Hypothalamus (tissue), 51 donors: Measurements from ENCODE around the gene HMCES.

Experiments
- DNase-seq, 51 donors: peaks; one replicate each; lab custom pipeline; 2025; lab: John Stamatoyannopoulos, UW

The HMCES gene

DNA sequence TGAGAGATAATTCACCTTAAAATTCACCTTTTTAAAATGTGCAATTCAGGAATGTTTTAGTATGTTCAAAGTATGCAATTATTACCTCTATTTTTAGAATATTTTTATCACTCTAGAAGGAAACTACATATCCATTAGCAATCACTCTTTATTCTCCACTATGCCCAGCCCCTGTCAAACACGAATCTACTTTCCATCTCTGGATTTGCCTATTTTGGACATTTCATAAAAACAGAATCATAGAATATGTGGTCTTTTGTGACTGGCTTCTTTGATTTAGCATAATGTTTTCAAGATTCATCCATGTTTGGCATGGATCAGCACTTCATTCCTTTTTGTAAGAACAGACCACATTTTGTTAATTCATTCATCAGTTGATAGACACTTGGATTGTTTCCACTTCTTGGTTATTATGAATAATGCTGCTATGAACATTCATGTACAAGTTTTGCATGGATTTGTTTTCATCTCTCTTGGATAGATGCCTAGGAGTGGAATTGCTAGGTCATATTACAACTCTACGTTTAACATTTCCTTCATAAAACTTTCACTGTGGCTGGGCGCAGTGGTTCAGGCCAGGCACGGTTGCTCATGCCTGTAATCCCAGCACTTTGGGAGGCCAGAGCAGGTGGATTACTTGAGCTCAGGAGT is 12.7 kb downstream of the HMCES start:
- no peak for DNase-seq

DNA sequence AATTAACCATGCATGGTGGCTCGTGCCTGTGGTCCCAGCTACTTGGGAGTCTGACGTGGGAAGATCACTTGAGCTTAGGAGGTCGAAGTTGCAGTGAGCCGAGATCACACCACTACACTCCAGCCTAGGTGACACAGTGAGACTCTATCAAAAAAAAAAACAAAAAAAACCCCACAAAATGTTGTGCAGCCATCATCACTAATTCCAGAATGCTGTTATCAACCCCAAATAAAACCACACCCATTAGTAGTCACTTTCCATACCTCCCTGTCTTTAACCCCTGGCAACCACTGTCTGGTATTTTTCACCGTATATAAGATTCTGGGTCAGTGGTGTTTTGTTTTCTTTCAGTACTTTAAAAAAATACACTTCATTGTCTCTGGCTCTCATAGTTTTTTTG is 16.6 kb downstream of the HMCES start:
- DNase-seq = no peak

GRCh38 chr3:129304146-129304961 is 25.7 kb downstream of the HMCES start:
- DNase-seq = no peak

GRCh38 chr3:129304962-129305222 is 26.2 kb downstream of the HMCES start:
- DNase-seq = no peak

DNA sequence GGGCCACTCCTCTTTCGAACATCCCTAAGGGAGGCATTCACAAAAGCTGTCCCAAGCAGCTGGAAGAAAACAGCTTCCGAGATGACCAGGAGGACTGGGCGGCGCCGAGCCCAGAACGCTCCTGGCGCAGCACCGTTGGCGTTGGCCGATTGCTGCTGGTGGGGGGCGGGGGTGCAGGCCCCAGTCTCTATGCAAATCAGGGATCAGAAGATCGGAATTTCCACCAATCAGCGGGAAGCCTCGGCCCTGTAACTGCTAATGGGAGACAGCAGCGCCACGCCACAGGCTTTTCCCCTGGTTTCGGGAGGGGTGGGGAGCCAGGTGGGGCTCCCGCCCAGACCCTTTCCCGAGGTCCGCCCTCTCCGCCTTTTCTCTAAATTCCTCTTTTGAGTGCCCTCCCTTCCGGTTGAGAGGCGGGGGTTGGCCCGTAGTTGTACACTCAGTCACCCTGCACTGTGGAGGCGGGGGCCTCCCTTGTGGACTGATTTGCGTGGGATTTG is 27.0 kb downstream of the HMCES start:
- peak in 38 of 51 donors; percentile 9 to 86 (median 54) for DNase-seq

DNA sequence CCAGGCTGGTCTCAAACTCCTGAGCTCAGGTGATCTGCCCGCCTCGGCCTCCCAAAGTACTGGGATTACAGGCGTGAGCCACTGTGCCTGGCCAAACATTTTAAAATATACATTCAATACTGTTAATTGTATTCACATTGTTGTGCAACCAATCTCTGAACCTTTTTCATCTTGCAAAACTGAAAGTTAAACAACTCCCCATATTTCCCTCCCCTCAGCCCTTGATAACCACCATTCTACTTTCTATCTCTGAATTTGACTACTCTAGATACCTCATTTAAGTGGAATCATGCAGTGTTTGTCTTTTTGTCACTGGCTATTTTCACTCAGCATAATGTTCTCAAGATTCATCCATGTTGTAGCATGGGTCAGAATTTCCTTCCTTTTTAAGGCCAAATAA is 30.0 kb downstream of the HMCES start:
- DNase-seq = no peak

DNA sequence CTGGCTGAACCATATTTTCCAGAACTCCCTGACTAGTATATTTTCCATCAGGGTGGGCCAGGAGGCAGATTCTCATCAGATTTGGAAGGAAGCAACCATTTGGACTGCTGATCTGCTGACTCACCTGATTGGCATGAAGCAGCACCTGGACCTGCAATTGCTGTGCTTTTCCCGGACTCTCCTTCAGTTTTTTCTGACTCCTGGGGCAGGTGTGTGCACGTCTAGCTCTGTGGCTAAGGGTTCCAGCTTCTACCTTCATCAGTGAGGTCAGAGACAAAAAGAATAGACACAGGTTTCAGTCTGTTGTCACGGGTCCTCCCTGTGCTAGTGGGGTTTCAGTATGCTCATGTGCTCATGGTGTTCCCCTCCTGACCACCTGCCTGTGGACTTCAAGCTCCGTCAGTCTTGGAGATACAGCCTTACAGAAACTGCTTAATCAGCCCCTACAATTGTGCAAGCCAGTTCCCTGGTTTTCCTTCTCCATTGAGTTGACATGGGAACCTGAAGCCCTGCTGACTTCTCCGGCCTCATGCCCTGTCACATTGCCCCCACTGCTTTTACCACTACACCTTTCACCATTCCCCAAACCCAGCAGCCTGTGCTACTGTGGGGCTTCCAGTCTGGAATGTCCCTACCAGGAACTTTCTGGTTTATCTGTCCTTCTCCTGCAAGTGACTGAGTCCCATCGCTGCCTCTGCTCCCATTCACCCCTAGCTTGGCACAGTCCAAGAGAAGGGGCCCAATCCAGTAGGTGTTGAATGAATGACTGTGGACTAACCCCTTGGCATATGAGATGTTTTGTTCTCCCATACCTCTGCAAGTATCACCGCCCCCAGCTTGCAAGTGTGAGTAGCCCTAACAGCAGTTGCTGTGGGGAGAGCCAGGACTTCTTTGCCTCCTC is 31.7 kb downstream of the HMCES start:
- DNase-seq = no peak

- no peak for DNase-seq
Observed at GRCh38 chr3:129311054-129311902, 32.6 kb downstream of the HMCES start.

- DNase-seq = no peak
Observed at GRCh38 chr3:129312021-129312639, 33.5 kb downstream of the HMCES start.

- no peak for DNase-seq
Observed at GRCh38 chr3:129312671-129313414, 34.2 kb downstream of the HMCES start.

DNA sequence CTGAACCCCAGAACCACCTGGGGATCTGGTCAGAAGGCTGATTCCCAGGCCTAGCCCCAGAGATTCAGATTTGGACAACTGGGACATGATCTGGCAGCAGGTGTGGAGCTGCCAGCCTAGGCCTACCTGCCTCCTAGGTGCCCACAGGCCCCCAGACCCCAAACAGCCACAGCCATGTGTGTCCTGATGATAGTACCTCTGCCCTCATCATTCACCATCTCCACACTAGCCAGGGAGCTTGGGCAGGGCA is 34.7 kb downstream of the HMCES start:
- no peak for DNase-seq

GRCh38 chr3:129313665-129314385 is 35.2 kb downstream of the HMCES start:
- DNase-seq = no peak

DNA sequence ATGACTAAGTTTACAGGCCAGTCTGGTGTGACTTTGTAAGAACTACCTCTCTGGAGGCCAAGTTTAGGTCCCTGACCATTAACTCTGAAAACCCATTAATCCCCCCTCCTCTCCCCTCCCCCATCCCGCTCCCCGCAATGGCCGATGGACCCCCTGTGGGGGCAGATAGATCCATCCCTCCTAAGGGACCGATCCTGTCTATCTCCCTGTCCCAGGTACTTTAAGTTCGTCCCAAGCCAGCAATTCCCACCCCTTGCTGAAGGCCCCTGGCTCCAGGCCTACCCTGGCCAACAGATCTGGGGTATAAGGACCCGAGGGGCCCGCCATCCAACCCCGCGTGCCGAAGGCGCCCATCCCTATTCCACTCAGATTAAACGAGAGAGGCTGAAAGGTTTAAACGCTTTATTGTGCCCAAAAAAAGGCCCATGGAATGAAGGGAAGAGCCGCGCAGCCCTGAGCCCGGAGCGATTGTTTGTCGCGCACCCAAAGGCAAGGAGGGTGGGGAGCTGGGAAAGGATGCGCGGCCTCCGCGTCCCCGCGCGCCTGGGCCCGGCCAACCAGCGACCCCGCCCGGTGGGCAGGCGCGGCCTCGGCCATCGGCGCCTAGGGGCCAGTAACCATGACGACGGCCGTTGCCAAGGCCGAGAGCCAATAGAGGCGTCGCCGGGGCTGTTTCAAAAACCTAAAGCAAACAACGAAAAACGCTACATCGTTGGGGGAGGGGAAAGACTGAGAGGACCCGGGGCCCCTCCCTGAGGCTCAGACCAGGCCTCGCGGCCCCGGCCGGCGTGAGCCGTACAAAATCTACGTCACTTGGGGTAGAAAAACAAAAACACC is 35.9 kb downstream of the HMCES start:
- DNase-seq = peak in 50 of 51 donors; percentile 19 to 89 (median 76)

GRCh38 chr3:129315223-129315997 is 36.7 kb downstream of the HMCES start:
- DNase-seq = peak in 13 of 51 donors; percentile 18 to 64 (median 36)

- DNase-seq = no peak
Observed at GRCh38 chr3:129315998-129316247, 37.3 kb downstream of the HMCES start.

DNA sequence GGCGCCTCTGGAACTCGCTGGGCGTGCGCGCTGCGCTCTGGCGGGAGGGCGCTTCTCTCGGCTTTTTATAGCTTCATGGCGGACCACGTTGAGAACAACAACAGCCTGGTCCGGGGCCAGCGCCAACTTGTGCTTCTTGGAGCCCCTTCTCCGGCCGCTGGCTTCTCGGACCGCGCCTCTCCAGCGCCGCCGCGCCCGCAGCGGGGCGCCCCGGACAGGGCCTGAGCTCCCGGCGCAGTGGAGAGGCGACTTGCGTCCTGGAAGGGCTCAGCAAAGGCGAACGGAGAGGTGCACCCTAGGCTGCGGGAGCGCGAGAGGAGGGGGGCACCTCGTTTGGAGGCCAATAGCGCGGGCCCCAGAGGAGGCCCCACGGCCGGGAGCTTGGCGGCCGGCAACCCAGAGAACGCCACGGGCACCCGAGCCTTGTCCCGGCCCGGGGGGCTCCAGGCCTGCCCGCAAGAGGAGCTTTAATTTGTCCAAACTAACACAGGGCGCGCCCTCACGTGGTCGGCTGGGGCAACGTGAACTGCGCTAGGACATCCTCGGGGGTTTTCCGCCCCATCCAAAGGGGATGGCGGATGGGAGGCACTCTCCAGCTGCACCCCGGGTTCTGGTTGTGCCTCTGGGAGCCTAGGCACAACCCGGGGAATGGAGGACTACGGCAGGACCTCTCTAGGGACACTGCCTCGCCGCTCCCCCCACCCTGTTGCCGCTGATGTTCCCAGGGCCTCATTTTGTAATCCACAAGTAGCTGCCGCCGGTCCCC is 37.8 kb downstream of the HMCES start:
- DNase-seq = peak; percentile 36 to 91 (median 79)
